Measurements from ENCODE around the gene P2RY2. TPM values are rescaled to one million over a fixed set of nuclear protein-coding genes. Genes with fewer than 3 reads are reported as not detected.
"Not testable (repeated sequence)": the region's sequence is repeated elsewhere in the genome, so short reads cannot be mapped to it uniquely, and the experiment has no call there.

P2RY2 gene
- total RNA-seq, 2 experiments from 2014 or later = not detected

DNA sequence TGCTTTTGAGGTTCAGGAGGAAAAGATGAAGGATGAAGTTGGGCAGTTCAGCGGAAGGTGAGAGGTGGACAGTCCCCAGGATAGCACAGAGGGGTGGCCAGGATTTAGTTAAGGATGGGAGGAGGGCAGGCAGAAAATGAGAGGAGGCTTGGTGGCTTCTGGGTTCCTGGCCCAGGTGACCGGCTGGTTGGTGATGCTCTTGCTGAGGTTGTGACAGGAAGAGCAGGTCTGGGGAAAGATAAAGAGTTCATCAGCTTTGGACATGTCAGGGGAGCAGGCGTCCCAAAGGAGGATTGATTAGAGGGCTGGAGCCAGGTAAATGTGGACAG lies 27.6 kb upstream of the P2RY2 start:
- Mint-ChIP-seq H3K27me3 (ENCODE audit: low read depth) (no peaks in the 10 kb centered on the region), H3K27ac (no peak overlapping the region), H3K4me3 (no peak overlapping the region), H3K9me3 (no peaks in the 10 kb centered on the region), H3K4me1 (ENCODE audit: low read depth) (no peaks in the 10 kb centered on the region), H3K36me3 (ENCODE audit: low read depth) (no peaks in the 10 kb centered on the region)
- CTCF ChIA-PET = no interaction called here
- intact Hi-C loops (cut with micrococcal nuclease) = no loop called here
- no peak for DNase-seq

DNA sequence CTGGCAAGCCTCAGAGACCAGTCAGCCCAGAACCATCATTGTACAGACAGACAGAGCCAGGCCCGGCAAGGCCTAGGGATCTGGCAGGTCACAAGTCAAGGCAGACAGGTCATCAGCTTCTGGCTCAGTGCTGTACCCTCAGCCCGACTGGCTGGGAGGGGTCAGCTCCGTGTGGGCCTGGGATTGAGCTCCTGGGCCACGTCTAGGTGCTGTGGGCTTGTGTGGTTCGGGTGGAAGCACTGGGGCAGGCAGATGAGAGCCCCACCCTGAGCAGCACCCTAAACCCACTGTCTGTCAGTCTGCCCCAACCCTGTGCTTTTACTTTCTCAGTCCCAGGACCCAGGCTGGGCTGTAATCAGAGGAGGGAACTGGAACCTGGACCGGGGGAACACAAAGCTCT lies 26.9 kb upstream of the P2RY2 start:
- Mint-ChIP-seq H3K9me3 (no peaks in the 10 kb centered on the region), H3K27ac (no peak overlapping the region), H3K27me3 (ENCODE audit: low read depth) (no peaks in the 10 kb centered on the region), H3K4me1 (ENCODE audit: low read depth) (no peaks in the 10 kb centered on the region), H3K4me3 (no peak overlapping the region), H3K36me3 (ENCODE audit: low read depth) (no peaks in the 10 kb centered on the region)
- intact Hi-C loops (cut with micrococcal nuclease) = no loop called here
- CTCF ChIA-PET = no interaction called here
- no peak for DNase-seq

DNA sequence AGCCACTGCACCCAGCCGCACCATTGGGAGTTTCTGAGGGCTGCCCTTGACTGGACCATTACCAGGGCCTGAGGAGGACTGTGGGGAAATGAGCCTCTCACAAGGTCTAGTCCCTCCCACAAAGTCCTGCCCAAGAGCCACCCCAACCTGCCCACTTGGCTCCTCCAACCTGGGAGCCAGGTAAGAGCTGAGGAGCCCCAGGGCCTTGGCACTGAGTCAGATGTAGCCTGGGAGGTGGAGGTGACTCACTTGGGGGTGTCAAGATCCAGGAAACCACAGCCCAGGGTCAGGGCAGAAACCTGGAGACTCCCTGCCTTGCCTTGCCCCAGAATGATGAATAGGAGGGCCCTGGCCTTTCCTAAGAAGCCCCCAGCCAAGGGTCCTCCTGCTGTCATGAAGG lies 25.8 kb upstream of the P2RY2 start:
- peak; percentile 48 for DNase-seq
- H3K27ac Mint-ChIP-seq = no peak overlapping the region
- intact Hi-C loops (cut with micrococcal nuclease) = no loop called here
- H3K4me1 Mint-ChIP-seq (ENCODE audit: low read depth) = no peaks in the 10 kb centered on the region
- CTCF ChIA-PET = interaction anchor here (0.6 kb wide), 1 partner anchor 144 kb away, joined by 3 read pairs; no protein-coding TSS in a partner anchor
- H3K27me3 Mint-ChIP-seq (ENCODE audit: low read depth) = no peaks in the 10 kb centered on the region
- H3K4me3 Mint-ChIP-seq = no peak overlapping the region
- H3K36me3 Mint-ChIP-seq (ENCODE audit: low read depth) = no peaks in the 10 kb centered on the region
- H3K9me3 Mint-ChIP-seq = no peaks in the 10 kb centered on the region

DNA sequence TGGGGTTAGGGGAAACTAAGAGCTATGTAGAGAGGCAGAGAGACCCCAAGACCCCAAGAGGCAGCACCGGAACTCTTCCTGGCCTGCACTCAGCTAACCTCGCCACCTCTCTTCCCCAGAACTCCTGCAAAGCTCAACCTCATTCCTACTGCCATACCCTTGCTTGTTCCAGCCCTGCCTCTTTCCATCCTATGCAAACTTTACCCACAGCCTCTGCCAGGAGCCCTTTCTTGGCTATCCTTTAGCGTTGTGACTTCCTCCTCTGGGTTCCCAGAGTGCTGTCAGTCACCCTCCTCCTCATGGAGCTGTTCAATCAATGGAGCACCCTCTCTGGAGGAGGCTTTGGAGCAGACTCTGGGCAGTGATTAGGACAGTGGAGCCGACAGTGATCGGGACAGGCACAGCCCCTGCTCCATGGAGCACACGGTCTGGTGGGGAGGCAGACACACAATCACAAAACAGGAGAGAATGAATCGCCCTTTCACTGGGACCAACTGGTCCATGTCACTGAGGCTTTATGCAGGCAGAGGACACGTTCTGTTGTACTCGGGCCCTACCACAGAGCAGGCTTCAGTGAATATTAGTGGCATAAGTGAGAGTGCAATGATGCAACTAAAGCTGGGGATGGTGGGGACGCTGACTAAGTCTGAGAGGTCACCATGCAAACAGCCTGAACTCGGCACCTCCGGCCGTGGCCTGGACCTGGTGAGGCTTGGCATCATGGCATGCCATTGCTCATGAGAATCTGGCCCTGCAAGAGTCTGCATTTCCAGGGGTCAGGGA lies 24.6 kb upstream of the P2RY2 start:
- no peak overlapping the region for H3K27ac Mint-ChIP-seq
- CTCF ChIA-PET = interaction anchor here (0.9 kb wide), 1 partner anchor 362 kb away, joined by 3 read pairs; no protein-coding TSS in a partner anchor

DNA sequence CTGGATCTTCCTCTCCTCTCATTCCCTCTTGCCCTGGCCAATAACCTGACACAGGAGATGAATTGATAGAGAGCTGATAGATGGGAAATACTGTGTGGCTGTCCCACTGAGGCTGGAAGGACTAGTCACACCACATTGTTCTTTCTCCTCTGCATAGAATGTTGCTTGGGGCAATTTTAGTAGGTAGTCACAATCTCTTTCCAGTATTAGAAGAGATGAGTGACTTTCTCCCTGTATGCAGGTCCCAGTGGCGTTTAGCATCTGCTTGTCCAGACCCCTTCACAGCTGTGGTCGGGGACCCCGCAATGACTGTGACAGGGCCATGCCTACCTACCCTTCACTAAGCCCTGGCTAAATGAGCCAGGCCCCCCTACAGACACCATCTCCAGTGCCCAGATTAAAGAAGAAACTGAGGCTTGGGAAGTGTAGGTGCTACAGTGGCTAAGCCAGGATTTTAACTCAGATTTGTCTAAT lies 24.0 kb upstream of the P2RY2 start:
- H3K4me1 Mint-ChIP-seq (ENCODE audit: low read depth) = no peaks in the 10 kb centered on the region
- no peaks in the 10 kb centered on the region for H3K27me3 Mint-ChIP-seq (ENCODE audit: low read depth)
- intact Hi-C loops (cut with micrococcal nuclease) = no loop called here
- H3K9me3 Mint-ChIP-seq = no peaks in the 10 kb centered on the region
- no peak overlapping the region for H3K4me3 Mint-ChIP-seq
- CTCF ChIA-PET = interaction anchor here (1.5 kb wide), 1 partner anchor 8 kb away, joined by 5 read pairs; no protein-coding TSS in a partner anchor
- no peak for DNase-seq
- no peak overlapping the region for H3K27ac Mint-ChIP-seq
- H3K36me3 Mint-ChIP-seq (ENCODE audit: low read depth) = no peaks in the 10 kb centered on the region

More for the DNA sequence above, 24.6 kb upstream of the P2RY2 start:
- Mint-ChIP-seq H3K27me3 (ENCODE audit: low read depth) (no peaks in the 10 kb centered on the region), H3K4me3 (no peak overlapping the region), H3K9me3 (no peaks in the 10 kb centered on the region), H3K36me3 (ENCODE audit: low read depth) (no peaks in the 10 kb centered on the region), H3K4me1 (ENCODE audit: low read depth) (no peaks in the 10 kb centered on the region)
- DNase-seq = no peak
- intact Hi-C loops (cut with micrococcal nuclease) = no loop called here

DNA sequence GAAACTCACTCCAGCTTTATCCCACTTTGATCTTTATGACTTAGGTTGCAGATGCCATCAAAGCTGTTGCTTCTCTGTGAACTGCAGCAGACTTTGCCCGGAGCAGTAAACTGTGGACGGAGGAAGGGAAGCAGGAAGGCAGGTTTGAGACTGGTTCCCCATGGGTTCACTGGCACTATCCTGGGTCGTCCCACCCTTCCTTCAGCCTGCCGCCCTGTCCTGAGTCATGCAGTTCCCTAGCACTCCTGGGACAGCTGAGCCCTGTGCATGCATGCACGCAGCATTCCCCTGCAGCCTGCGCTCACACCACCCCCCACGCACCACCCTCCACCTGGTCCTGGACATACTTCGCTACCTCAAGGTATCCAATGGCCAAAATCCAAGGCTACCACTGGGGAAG lies 23.5 kb upstream of the P2RY2 start:
- no peak for DNase-seq
- no peaks in the 10 kb centered on the region for H3K9me3 Mint-ChIP-seq
- H3K27me3 Mint-ChIP-seq (ENCODE audit: low read depth) = no peaks in the 10 kb centered on the region
- CTCF ChIA-PET = interaction anchor here (1.5 kb wide), 1 partner anchor 9 kb away, joined by 5 read pairs; no protein-coding TSS in a partner anchor
- H3K4me3 Mint-ChIP-seq = no peak overlapping the region
- H3K36me3 Mint-ChIP-seq (ENCODE audit: low read depth) = no peaks in the 10 kb centered on the region
- H3K4me1 Mint-ChIP-seq (ENCODE audit: low read depth) = no peaks in the 10 kb centered on the region
- intact Hi-C loops (cut with micrococcal nuclease) = no loop called here
- H3K27ac Mint-ChIP-seq = no peak overlapping the region

DNA sequence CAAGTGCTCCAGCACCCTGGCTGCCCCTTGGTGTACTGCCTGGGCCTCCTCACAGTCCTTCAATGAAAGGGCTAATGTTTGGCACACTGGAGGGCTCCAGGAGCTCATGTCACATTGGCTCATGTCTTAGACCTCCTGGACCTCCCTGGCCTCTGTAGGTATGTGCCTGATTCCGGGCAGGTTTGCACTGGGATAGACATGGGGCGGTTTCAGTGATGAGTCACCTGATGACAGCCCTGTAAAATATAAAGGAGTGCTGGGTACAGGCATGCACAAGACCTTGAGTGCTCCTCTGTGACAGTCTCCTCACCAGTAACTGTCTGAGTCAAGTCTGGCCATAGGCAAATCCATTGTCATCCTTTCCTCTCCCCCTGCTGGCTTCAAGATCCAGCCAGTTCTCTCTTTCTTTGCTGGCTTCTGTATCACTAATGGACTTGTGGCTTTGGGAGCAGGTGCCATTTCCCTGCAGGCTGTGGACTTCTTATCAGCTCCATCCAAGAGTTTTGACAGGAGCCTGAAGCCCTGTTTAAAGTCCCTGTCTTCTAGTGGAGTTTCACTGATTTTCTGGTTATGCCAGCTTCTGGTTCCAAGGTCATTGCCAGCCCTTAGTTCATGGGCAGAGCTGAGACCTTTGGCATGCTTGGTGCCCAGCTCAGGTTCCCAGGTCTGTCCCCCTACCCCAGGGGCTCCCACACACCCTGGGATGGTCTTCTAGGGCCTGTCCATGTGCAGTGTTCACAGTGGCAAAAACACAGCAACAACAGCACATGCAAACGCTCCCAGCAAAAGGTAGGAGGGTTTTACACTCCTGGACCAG lies 22.7 kb upstream of the P2RY2 start:
- no peak for DNase-seq
- H3K27ac Mint-ChIP-seq = no peak overlapping the region
- intact Hi-C loops (cut with micrococcal nuclease) = no loop called here
- H3K4me1 Mint-ChIP-seq (ENCODE audit: low read depth) = no peaks in the 10 kb centered on the region
- H3K9me3 Mint-ChIP-seq = no peaks in the 10 kb centered on the region
- no peaks in the 10 kb centered on the region for H3K27me3 Mint-ChIP-seq (ENCODE audit: low read depth)
- CTCF ChIA-PET = interaction anchor here (1.5 kb wide), 1 partner anchor 10 kb away, joined by 5 read pairs; no protein-coding TSS in a partner anchor
- H3K4me3 Mint-ChIP-seq = no peak overlapping the region
- no peaks in the 10 kb centered on the region for H3K36me3 Mint-ChIP-seq (ENCODE audit: low read depth)

DNA sequence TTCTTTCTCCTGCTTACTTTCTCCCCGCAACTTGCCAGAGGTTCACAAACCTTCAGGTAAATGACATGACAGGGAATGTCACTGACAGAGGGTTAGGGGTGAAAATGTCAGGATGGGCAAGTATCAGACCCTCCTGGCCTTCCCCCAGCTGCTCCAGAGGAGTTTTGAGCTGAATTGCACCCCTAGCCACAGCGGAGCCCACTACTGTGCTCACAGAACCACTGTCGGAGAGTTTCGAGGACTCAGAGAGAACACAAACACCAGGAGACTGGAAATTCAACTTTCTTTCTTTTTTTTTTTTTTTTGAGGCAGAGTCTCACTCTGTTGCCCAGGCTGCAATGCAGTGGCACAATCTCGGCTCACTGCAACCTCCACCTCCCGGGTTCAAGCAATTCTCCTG lies 21.5 kb upstream of the P2RY2 start:
- Mint-ChIP-seq H3K27me3 (ENCODE audit: low read depth) (no peaks in the 10 kb centered on the region), H3K9me3 (no peaks in the 10 kb centered on the region), H3K4me1 (ENCODE audit: low read depth) (no peaks in the 10 kb centered on the region), H3K36me3 (ENCODE audit: low read depth) (no peaks in the 10 kb centered on the region), H3K27ac (no peak overlapping the region), H3K4me3 (no peak overlapping the region)
- DNase-seq = no peak
- intact Hi-C loops (cut with micrococcal nuclease) = no loop called here
- CTCF ChIA-PET = no interaction called here

DNA sequence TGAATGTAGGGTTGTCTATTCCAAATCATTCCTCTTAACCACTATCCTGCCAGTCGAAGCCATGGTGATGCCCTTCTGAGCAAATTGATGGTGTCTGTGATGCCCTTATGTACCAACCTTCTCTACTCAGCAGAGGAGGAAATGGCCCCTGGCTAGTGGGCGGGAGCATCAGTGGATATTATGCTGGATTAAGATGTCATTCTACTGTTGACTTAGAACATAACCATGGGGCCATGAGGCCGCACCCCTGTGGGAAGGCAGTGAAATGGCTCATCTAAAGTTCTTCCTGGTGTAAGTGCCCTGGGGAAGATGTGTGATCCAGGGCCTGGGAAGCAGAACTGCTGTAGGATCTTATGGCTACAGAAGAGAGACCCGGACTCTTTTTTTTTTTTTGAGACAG lies 20.7 kb upstream of the P2RY2 start:
- no peak overlapping the region for H3K4me3 Mint-ChIP-seq
- CTCF ChIA-PET = no interaction called here
- H3K9me3 Mint-ChIP-seq = no peaks in the 10 kb centered on the region
- no peak for DNase-seq
- no peaks in the 10 kb centered on the region for H3K27me3 Mint-ChIP-seq (ENCODE audit: low read depth)
- H3K36me3 Mint-ChIP-seq (ENCODE audit: low read depth) = no peaks in the 10 kb centered on the region
- no peak overlapping the region for H3K27ac Mint-ChIP-seq
- intact Hi-C loops (cut with micrococcal nuclease) = no loop called here
- H3K4me1 Mint-ChIP-seq (ENCODE audit: low read depth) = no peaks in the 10 kb centered on the region

DNA sequence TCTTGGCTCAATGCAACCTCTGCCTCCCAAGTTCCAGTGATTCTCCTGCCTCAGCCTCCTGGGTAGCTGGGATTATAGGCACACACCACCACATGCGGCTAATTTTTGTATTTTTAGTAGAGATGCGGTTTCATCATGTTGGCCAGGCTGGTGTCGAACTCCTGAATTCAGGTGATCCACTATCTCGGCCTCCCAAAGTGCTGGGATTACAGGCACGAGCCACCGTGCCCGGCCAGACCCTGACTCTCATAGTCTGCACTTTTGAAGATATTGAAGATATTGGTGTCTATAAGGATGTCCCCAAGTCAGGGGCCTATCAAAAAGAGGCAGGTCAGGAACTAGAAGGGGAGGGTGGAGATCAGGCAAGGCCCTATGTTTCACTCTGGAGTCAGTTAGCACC lies 20.3 kb upstream of the P2RY2 start:
- H3K27ac Mint-ChIP-seq; CTCF ChIA-PET; DNase-seq; H3K27me3 Mint-ChIP-seq (ENCODE audit: low read depth); intact Hi-C loops (cut with micrococcal nuclease); H3K36me3 Mint-ChIP-seq (ENCODE audit: low read depth); H3K4me3 Mint-ChIP-seq; H3K9me3 Mint-ChIP-seq; H3K4me1 Mint-ChIP-seq (ENCODE audit: low read depth): not testable (repeated sequence)

DNA sequence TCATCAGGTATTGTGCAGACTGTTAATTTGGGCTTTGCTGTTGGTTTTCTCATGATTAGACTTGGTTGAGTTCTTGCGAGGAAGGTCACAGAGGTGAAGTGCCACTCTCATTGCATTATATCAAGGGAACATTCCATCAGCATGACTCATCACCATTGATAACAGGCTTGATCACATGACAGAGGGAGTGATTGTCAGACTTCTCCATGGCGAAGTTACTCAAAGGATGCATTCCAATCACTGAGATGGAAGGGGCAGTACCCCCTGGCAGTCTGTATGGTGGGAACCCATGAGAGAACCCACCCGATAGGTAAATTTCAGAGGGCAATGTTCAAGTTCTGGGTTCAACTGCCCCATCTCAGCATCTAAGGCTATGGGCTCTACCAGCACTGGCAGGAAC lies 19.4 kb upstream of the P2RY2 start:
- CTCF ChIA-PET = no interaction called here
- peaks cover 2% of the 10 kb centered on the region for H3K27me3 Mint-ChIP-seq (ENCODE audit: low read depth)
- no peaks in the 10 kb centered on the region for H3K36me3 Mint-ChIP-seq (ENCODE audit: low read depth)
- DNase-seq = no peak
- intact Hi-C loops (cut with micrococcal nuclease) = no loop called here
- H3K9me3 Mint-ChIP-seq = no peaks in the 10 kb centered on the region
- no peak overlapping the region for H3K27ac Mint-ChIP-seq
- H3K4me3 Mint-ChIP-seq = no peak overlapping the region
- H3K4me1 Mint-ChIP-seq (ENCODE audit: low read depth) = no peaks in the 10 kb centered on the region

DNA sequence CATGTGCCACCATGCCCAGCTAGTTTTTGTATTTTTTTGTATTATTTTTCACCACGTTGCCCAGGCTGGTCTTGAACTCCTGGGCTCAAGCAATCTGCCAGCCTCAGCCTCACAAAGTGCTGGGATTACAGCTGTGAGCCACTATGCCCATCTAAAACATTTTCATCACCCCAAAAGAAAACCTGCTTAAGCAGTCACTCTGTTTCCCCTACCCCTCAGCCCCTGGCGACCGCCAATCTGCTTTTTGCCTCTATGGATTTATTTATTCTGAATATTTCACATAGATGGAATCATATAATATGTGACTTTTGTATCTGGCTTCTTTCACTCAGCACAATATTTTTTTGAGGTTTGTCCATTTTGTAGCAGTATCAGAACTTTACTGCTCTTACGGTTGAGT lies 18.6 kb upstream of the P2RY2 start:
- H3K27me3 Mint-ChIP-seq (ENCODE audit: low read depth) = peaks cover 4% of the 10 kb centered on the region
- H3K4me3 Mint-ChIP-seq = no peak overlapping the region
- intact Hi-C loops (cut with micrococcal nuclease) = no loop called here
- H3K9me3 Mint-ChIP-seq = no peaks in the 10 kb centered on the region
- no peaks in the 10 kb centered on the region for H3K4me1 Mint-ChIP-seq (ENCODE audit: low read depth)
- CTCF ChIA-PET = no interaction called here
- no peak overlapping the region for H3K27ac Mint-ChIP-seq
- no peak for DNase-seq
- H3K36me3 Mint-ChIP-seq (ENCODE audit: low read depth) = no peaks in the 10 kb centered on the region

DNA sequence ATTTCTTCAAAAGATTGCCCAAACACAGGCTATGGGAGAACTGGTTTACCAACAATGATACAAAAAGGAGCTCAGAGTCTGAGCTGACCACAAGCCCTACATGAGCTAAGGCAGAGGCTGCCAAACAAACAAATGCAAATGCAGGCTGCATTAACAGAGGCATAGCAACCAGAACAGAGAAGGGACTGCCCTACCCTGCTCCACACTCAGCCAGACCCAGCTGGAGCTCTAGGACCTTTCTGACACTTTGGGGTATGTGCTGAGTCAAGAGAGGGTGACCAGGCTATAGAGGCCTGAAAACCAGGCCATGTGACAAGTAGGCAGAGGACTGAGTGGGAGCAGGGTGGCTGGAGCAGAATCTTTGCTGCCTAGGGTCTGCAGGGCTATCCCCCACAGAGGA lies 17.8 kb upstream of the P2RY2 start:
- Mint-ChIP-seq H3K4me1 (ENCODE audit: low read depth) (no peaks in the 10 kb centered on the region), H3K9me3 (no peaks in the 10 kb centered on the region), H3K27me3 (ENCODE audit: low read depth) (peaks cover 9% of the 10 kb centered on the region), H3K36me3 (ENCODE audit: low read depth) (no peaks in the 10 kb centered on the region), H3K27ac (no peak overlapping the region), H3K4me3 (no peak overlapping the region)
- intact Hi-C loops (cut with micrococcal nuclease) = no loop called here
- DNase-seq = no peak
- CTCF ChIA-PET = no interaction called here

Measured in activated naive CD4-positive, alpha-beta T cell treated with anti-CD3 and anti-CD28 coated beads for 36 hours (primary cell).